Forelimb muscle (tissue), 1 donor: ENCODE data around the gene TSPAN9. TPM values are rescaled to one million over a fixed set of nuclear protein-coding genes. Genes with fewer than 3 reads are reported as not detected.

Experiments
- DNase-seq: peaks from one replicate; pipeline ENCODE4 v3.0.0-alpha.2; 2013; ENCODE audit warnings: low read depth
- polyA plus RNA-seq: library from polyadenylated mRNA; unstranded; fragments of 120-200 nt; gene quantifications from one replicate; pipeline ENCODE4 v1.2.1, GENCODE V29; 2013; ENCODE audit not compliant: insufficient read length

TSPAN9 gene
- polyA plus RNA-seq, 1 donor, result 112 TPM

DNA sequence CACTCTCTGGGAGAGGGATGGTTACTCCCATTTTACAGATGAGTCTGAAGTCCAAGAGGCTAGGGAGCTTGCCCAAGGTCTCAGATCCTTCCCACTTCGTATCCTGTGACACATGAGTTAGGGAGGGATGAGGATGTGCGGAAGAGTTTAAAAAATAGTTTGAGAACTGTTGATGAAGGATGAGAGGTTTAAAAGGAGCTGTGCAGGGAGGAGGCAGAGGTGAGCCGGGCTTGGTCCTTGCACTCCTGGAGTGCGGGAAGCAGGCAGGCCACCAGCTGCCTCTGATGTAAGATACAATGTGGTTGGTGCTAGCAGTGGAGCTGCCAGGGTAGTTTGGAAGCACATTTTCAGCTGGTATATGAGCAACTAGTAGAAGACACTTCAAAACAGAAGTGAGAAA, 46.5 kb downstream of the TSPAN9 start:
- DNase-seq, result no peak

DNA sequence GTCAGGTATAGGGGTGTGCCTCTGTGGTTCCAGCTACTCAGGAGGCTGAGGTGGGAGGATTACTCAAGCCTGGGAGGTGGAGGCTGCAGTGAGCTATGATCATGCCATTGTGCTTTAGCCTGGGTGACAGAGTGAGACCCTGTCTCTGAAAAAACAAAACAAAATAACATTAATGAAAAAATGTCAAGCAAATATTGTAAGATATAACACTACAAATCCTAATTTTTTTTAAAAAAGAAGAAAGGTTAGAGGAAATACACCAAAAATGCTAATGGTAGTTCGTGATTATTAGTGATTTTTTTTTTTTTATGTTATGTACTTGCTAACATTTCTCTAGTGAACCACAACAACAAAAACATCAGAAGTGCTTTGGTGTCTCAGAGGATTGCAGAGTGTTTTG, 47.7 kb downstream of the TSPAN9 start:
- DNase-seq, result no peak

GRCh38 chr12:3125674-3126073, 48.5 kb downstream of the TSPAN9 start:
- no peak for DNase-seq

- DNase-seq, result no peak
These were observed 50.7 kb downstream of the TSPAN9 start for GRCh38 chr12:3127832-3128231.

- no peak for DNase-seq
These were observed 51.5 kb downstream of the TSPAN9 start for GRCh38 chr12:3128498-3129293.

GRCh38 chr12:3129301-3130056, 52.3 kb downstream of the TSPAN9 start:
- no peak for DNase-seq

DNA sequence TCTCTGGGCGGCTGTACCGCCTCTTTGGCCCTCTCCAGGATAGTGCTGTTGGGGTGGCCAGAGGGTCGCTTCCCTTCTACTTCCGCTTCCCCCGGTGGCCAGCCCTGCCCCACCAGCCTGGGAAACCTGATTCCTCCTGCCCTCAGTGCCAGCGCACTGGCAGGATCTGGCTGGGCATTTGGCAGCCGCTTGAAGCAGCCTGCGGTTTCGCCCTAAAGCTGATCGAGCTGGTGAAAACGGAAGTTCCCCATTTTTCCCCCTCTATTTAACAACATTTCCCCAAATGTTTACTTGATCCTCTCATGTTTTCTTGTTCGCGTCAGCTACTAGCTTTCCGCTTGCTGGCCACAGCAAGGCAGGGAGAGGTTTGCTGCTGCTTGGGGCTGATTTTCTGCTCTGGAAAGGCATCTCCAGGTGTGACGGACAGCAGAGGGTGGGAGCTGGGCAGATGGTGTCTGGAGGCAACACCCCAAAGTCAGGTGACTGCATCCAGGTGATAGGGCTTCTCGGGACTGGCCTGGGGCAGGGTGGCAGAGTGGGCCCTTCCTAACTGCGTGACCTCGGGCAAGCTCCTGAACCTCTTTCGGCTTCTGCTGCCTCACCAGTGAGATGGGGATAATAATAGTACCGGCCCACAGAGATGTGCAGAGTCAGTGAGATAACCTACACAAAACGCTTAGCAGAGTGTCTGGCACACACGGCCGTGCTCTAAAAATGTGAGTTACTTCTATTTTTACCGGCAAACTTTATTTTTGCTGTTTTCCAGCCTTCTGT, 53.1 kb downstream of the TSPAN9 start:
- no peak for DNase-seq

- no peak for DNase-seq
These were observed 54.0 kb downstream of the TSPAN9 start for GRCh38 chr12:3131129-3131528.

DNA sequence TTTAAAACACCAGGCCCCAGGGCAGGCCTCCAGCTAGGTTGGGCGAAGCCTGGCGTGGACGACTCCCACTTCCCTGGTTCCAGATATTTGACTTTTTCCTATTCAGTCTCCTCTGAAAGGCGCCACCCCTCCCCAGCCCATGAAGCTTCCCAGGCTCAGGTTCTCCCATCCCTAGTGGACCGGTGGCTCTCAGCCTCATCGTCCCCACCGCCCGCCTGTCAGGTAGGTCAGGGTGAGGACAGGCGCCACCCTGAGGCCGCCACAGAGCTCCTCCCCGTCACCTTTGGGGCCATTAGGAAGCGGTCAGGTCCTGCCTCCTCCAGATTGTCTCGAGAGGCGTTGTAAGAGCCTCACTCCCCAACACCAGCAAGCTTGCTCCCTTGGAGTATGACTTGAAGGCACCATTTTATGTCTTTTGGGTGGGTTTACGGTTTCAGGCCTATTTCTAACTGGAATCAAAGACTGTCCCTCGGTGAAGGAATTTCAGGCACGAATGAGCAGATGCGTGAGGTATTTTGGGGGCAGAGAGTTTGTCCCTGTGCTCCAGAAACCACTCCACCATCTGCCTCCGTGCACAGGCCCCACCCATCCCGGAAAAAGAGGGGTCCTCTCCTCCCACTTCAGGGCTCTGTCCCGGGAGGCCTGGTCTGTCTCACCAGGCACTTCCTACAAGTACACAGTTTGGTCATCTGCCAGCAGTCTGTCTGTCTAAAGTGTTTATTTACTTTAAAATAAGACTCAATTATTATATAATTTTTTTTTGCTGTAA, 55.6 kb downstream of the TSPAN9 start:
- no peak for DNase-seq

DNA sequence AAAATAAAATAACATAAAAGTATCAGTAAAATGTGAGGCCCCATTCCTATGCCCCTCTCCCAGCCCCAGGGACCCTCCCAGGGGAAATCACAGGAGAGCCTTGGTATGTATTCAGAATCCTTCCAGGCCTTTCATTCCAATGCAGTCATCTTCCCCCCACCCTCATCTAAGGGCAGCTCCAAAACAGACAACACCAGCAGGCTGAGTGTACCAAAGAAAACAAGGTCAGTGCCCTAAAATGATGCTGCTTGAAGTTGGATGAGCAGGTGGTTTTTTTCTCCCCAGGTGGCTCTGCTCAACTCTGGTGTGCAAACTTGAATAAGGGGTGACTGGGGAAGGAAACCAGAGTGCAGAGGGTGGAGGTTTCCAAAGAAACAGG, 56.2 kb downstream of the TSPAN9 start:
- no peak for DNase-seq

GRCh38 chr12:3134126-3134525, 56.9 kb downstream of the TSPAN9 start:
- no peak for DNase-seq

- DNase-seq, result no peak
These were observed 57.5 kb downstream of the TSPAN9 start for GRCh38 chr12:3134526-3135135.

GRCh38 chr12:3135522-3136461, 58.6 kb downstream of the TSPAN9 start:
- DNase-seq, result peak; percentile 66

- DNase-seq, result no peak
These were observed 59.6 kb downstream of the TSPAN9 start for GRCh38 chr12:3136641-3137267.

DNA sequence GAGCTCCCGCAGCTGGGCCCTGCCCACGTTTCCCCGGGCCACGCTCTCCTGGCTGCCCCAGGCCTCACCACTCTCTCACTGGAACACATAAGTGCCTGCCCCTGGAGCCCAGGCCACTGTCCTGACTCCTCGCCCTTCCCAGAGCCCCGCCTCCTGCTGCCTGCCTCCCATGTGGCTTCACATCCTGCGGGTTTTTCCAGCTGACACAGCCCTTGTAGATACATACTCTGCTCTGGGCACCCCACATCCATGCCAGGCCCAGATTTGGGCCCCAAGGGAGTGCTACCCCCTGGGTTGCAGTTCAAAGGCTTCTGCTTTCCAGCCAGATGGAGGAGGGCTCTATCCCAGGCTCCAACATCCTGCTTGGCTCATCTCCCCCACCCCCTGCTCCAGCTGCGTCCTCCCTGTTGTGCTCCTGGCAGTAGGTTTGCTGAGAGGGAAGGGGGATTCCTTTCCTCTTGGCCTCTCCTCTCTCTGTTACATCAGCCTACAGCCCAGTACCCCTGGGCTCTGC, 60.1 kb downstream of the TSPAN9 start:
- DNase-seq, result no peak

GRCh38 chr12:3137814-3138445, 60.8 kb downstream of the TSPAN9 start:
- DNase-seq, result no peak

GRCh38 chr12:3138941-3139511, 61.8 kb downstream of the TSPAN9 start:
- no peak for DNase-seq

DNA sequence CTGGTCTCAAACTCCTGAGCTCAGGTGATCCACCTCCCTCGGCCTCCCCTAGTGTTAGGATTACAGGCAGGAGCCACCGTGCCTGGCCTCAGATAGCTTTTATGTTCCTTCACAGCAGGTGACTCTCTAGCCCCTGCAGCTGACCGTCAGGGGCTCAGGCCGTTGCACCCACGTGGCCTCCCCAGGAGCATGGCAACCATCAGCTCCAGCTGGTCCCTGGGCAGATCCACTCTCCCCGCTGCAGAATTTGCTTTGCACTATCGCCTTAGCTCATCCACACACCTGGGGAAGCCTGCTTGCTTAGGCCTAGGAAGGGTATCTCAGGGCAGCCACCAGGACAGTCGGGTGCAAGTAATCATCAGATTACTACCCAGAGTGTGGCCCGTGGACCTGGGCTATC, 62.6 kb downstream of the TSPAN9 start:
- DNase-seq, result no peak

DNA sequence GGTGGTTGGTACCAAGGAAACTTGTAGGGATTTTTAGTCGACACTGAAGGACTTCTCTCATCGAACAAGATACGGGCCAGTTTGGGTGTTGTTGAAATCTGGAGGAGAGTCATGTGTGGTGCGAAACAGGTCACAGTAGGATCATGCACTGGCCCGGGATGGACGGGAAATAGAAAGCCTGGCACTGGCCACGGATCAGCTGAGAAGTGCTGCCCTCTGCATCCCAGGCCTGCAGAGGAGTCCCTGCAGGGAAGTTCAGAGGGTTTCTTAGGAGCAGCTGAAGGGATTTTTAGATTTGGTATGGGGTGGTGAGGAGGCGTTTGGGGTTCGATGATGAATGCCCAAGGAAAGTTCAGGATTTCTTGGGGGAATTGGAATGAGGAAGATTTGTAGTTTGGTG, 63.1 kb downstream of the TSPAN9 start:
- DNase-seq, result no peak
